ENCODE measurements around the gene DPEP2NB.

- no peak for TF ChIP-seq FOXP2 (optimal IDR thresholded peaks at IDR 0.05; ENCODE audit: borderline replicate concordance, extremely low read depth, extremely low read length, insufficient read depth)
- TF ChIP-seq REST (IDR thresholded peaks at IDR 0.05; ENCODE audit: insufficient read depth in 1 of 2, low read depth in 2 of 2, low read length in 2 of 2): no peak
- no peak for TF ChIP-seq POLR2AphosphoS5 (IDR thresholded peaks at IDR 0.05; ENCODE audit: low read depth, low read length)
These were observed 6.6 kb upstream of the DPEP2NB start for GRCh38 chr16:68022278-68022727.
